Activated naive CD8-positive, alpha-beta T cell treated with anti-CD3 and anti-CD28 coated beads, Interleukin-2, amount 10 ng/mL, durations not matched to agents 7 days and 5 days (primary cell): ENCODE measurements around the gene NFIB. TPM values are rescaled to one million over a fixed set of nuclear protein-coding genes. Genes with fewer than 3 reads are reported as not detected.

Experiments
- ATAC-seq: fragments of 150-1000 bp; cut with Tn5 transposase; one replicate; pipeline ENCODE4 v1.10.0; 2021; ENCODE audit warnings: low read depth, moderate library complexity
- POLR2A ChIA-PET: fragments of 350-600 bp; sonication (Branson Sonifier 250); formaldehyde crosslinking; loops from one replicate; lab custom pipeline; 2021; ENCODE audit warnings: antibody characterized with exemption; lab: Charles Lee
- DNase-seq: peaks from one replicate; pipeline ENCODE4 v3.0.0; 2021
- H3K27ac Mint-ChIP-seq: one replicate; pipeline ENCODE4 v1.8.0; 2022; ENCODE audit warnings: mild to moderate bottlenecking, mixed read lengths
- H3K27me3 Mint-ChIP-seq: one replicate; pipeline ENCODE4 v1.8.0; 2022; ENCODE audit warnings: mild to moderate bottlenecking, moderate library complexity, mixed read lengths
- H3K36me3 Mint-ChIP-seq: one replicate; pipeline ENCODE4 v1.8.0; 2021; ENCODE audit warnings: mild to moderate bottlenecking, mixed read lengths
- H3K4me1 Mint-ChIP-seq: one replicate; pipeline ENCODE4 v1.8.0; 2021; ENCODE audit warnings: mixed read lengths
- H3K4me3 Mint-ChIP-seq: one replicate; pipeline ENCODE4 v1.8.0; 2022; ENCODE audit warnings: mild to moderate bottlenecking, moderate library complexity, mixed read lengths
- H3K9me3 Mint-ChIP-seq: one replicate; pipeline ENCODE4 v1.8.0; 2021; ENCODE audit warnings: mixed read lengths
- total RNA-seq, 2 experiments: library from RNA; stranded (reverse); gene quantifications; one replicate each; pipeline ENCODE4 v1.2.3, GENCODE V29; 2021

The NFIB gene
- total RNA-seq, 2 experiments from 2014 or later = not detected

DNA sequence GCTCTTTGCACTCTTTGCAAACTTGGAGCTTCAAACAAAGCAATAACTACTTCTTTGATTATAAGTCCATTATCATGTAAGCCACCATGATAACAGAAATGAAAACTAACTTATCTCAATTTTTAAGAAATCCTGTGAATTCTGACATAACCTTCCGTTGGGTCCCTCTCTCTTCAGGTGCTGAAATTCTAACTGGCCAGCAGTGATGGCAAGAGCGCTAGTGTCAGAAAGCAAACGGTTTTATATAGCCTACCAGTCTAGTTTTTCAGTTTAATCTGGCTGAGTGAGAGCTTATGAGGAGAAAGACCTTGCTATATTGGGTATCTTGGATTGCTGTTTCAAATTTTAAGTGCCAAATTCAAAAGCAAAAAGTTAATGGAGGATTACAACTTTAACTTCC, 13.4 kb downstream of the NFIB start:
- no peak for DNase-seq
- no peaks in the 10 kb centered on the region for H3K36me3 Mint-ChIP-seq
- no peak overlapping the region for H3K27ac Mint-ChIP-seq
- POLR2A ChIA-PET = no interaction called here
- H3K9me3 Mint-ChIP-seq = no peaks in the 10 kb centered on the region
- ATAC-seq = no peak
- peaks cover 19% of the 10 kb centered on the region for H3K27me3 Mint-ChIP-seq
- H3K4me3 Mint-ChIP-seq = no peak overlapping the region
- H3K4me1 Mint-ChIP-seq = no peaks in the 10 kb centered on the region

DNA sequence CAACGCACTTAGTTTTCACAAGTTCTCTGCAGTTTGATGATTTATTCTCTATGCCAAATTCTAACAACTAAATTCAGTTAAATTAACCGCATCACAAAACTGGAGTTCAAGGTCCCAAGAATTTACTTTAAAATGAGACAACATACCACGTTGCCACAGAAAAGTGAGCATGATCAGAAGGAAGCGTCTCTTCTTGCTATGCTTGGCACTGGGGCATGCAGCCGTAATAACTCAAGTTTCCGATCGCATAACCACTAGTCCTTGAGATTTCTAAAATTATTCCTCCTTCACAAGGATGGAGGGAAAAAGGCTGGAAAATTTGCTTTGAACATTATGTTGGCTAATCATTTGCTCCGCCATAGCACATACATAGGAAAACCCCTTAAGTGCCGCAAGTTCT, 13.9 kb downstream of the NFIB start:
- H3K27ac Mint-ChIP-seq = no peak overlapping the region
- DNase-seq = no peak
- no peak overlapping the region for H3K4me3 Mint-ChIP-seq
- H3K36me3 Mint-ChIP-seq = no peaks in the 10 kb centered on the region
- H3K4me1 Mint-ChIP-seq = no peaks in the 10 kb centered on the region
- ATAC-seq = no peak
- POLR2A ChIA-PET = no interaction called here
- H3K27me3 Mint-ChIP-seq = peaks cover 16% of the 10 kb centered on the region
- no peaks in the 10 kb centered on the region for H3K9me3 Mint-ChIP-seq

DNA sequence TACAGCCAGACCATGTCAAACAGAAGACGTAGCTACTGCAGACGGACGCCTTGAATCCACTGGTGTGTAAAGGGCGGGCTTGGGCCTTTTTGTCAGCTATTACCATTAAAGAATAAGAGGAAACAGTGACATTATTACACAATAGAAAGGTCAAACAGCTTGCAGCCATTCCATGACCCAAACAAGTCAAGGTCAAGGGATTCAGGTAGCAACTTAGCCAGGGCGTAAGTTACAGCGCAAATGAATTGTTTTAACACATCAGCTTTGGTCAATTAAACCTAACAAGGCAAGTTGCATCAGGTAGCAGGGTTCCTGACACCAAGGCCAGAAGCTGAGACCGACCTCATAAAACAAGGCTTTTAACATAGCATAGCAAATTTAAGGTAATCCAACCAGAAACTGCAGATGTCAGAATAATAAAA, 15.3 kb downstream of the NFIB start:
- H3K4me1 Mint-ChIP-seq = no peaks in the 10 kb centered on the region
- peaks cover 10% of the 10 kb centered on the region for H3K27me3 Mint-ChIP-seq
- H3K27ac Mint-ChIP-seq = no peak overlapping the region
- ATAC-seq = no peak
- no peak for DNase-seq
- POLR2A ChIA-PET = no interaction called here
- H3K9me3 Mint-ChIP-seq = no peaks in the 10 kb centered on the region
- H3K36me3 Mint-ChIP-seq = no peaks in the 10 kb centered on the region
- H3K4me3 Mint-ChIP-seq = no peak overlapping the region

GRCh38 chr9:14296495-14297113, 17.3 kb downstream of the NFIB start:
- DNase-seq = no peak
- Mint-ChIP-seq H3K4me3 (no peak overlapping the region), H3K4me1 (no peaks in the 10 kb centered on the region), H3K9me3 (no peaks in the 10 kb centered on the region), H3K36me3 (no peaks in the 10 kb centered on the region), H3K27ac (no peak overlapping the region), H3K27me3 (peaks cover 4% of the 10 kb centered on the region)
- no peak for ATAC-seq
- POLR2A ChIA-PET = no interaction called here

DNA sequence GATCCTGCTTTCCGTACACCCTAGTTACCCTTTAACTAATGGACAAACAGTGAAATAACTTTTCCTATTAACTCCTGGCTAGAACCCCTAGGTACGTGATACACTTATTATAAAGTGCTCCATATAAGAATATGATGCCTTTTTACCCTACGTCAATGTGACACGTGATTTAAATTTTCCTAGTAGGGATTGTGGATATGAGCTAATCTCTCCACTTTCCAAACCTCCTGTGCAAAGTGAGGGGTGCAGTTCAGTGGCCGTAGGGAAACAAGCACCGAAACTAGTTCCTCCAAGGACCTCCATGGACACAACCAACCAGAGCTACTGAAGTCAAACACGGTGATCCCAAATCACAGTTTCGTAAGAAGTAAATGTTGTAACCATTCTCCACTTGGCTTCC, 19.3 kb downstream of the NFIB start:
- ATAC-seq = no peak
- Mint-ChIP-seq H3K27ac (no peak overlapping the region), H3K36me3 (no peaks in the 10 kb centered on the region), H3K4me3 (no peak overlapping the region), H3K9me3 (no peaks in the 10 kb centered on the region), H3K27me3 (peaks cover 2% of the 10 kb centered on the region), H3K4me1 (no peaks in the 10 kb centered on the region)
- no peak for DNase-seq
- POLR2A ChIA-PET = no interaction called here

DNA sequence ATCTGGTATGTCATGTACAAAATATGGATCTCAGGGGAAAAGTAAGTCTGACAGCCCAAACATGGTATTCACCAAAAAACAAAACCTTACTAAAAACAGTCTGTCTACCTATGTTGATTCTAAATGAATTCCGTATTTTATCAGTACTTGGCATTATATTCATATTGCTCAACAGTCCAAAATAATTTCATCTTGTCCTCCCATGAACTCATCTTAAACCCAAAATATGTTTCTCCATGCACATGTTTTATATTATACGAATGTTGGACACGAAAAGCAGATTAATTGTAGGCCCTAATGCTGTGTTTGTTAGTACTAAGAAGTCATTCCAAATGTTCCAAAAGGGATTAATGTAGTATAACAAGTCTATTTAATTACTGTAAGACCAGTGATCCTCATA, 20.1 kb downstream of the NFIB start:
- no peak overlapping the region for H3K27ac Mint-ChIP-seq
- no peak for DNase-seq
- H3K4me1 Mint-ChIP-seq = no peaks in the 10 kb centered on the region
- POLR2A ChIA-PET = no interaction called here
- no peaks in the 10 kb centered on the region for H3K9me3 Mint-ChIP-seq
- no peak for ATAC-seq
- no peaks in the 10 kb centered on the region for H3K27me3 Mint-ChIP-seq
- H3K4me3 Mint-ChIP-seq = no peak overlapping the region
- no peaks in the 10 kb centered on the region for H3K36me3 Mint-ChIP-seq

GRCh38 chr9:14292181-14292739, 21.7 kb downstream of the NFIB start:
- Mint-ChIP-seq H3K27ac (no peak overlapping the region), H3K4me3 (no peak overlapping the region), H3K36me3 (no peaks in the 10 kb centered on the region), H3K4me1 (no peaks in the 10 kb centered on the region), H3K27me3 (no peaks in the 10 kb centered on the region), H3K9me3 (no peaks in the 10 kb centered on the region)
- ATAC-seq = no peak
- no peak for DNase-seq
- POLR2A ChIA-PET = no interaction called here

GRCh38 chr9:14289916-14290315, 24.0 kb downstream of the NFIB start:
- POLR2A ChIA-PET = no interaction called here
- Mint-ChIP-seq H3K36me3 (no peaks in the 10 kb centered on the region), H3K27ac (no peak overlapping the region), H3K9me3 (no peaks in the 10 kb centered on the region), H3K27me3 (no peaks in the 10 kb centered on the region), H3K4me1 (no peaks in the 10 kb centered on the region), H3K4me3 (no peak overlapping the region)
- no peak for ATAC-seq
- no peak for DNase-seq

DNA sequence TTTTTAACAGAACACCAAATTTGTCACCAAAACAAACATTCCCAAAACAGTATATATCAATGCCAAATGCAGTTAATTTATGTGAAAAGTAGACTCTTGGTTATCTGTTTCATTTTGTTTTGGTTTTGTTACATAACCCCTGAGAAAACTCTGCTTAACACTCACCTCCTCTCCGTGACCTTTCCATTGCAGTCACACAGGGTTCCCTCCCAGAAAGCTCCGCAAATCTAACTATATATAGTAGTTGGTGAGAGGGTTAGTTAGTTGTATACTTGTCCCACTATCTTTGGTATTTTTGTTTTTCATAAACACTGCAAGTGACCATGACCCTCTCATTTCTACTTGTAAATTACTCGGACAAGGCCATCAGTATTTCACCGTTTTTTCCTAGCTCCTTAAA, 25.5 kb downstream of the NFIB start:
- Mint-ChIP-seq H3K27ac (no peak overlapping the region), H3K4me1 (no peaks in the 10 kb centered on the region), H3K36me3 (no peaks in the 10 kb centered on the region), H3K4me3 (no peak overlapping the region), H3K27me3 (no peaks in the 10 kb centered on the region), H3K9me3 (no peaks in the 10 kb centered on the region)
- ATAC-seq (no peak), DNase-seq (no peak)
- POLR2A ChIA-PET = no interaction called here

DNA sequence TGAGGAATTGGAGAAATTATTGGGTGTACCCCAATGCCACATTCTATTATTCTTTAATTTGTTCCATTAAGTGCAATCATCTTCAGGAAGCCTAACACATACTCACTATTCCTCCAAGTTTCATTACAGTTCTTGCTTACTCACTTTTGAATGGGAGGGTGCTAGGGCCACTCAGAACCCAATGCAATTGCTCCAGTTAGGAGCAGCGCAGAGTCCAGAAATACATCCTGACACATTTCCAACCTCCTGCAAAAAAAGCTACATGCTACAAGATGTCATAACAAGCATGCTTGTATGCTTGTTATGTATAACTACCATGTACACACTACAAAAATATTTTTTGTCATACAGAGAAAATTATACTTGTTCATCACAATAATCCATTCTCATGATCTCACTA, 27.8 kb downstream of the NFIB start:
- ATAC-seq (no peak), DNase-seq (no peak)
- Mint-ChIP-seq H3K9me3 (no peaks in the 10 kb centered on the region), H3K27me3 (no peaks in the 10 kb centered on the region), H3K4me1 (no peaks in the 10 kb centered on the region), H3K27ac (no peak overlapping the region), H3K36me3 (no peaks in the 10 kb centered on the region), H3K4me3 (no peak overlapping the region)
- POLR2A ChIA-PET = no interaction called here

GRCh38 chr9:14283276-14283675, 30.7 kb downstream of the NFIB start:
- ATAC-seq = no peak
- H3K4me1 Mint-ChIP-seq = no peaks in the 10 kb centered on the region
- H3K9me3 Mint-ChIP-seq = no peaks in the 10 kb centered on the region
- no peak overlapping the region for H3K4me3 Mint-ChIP-seq
- DNase-seq = no peak
- H3K27ac Mint-ChIP-seq = no peak overlapping the region
- H3K36me3 Mint-ChIP-seq = no peaks in the 10 kb centered on the region
- POLR2A ChIA-PET = no interaction called here
- no peaks in the 10 kb centered on the region for H3K27me3 Mint-ChIP-seq

DNA sequence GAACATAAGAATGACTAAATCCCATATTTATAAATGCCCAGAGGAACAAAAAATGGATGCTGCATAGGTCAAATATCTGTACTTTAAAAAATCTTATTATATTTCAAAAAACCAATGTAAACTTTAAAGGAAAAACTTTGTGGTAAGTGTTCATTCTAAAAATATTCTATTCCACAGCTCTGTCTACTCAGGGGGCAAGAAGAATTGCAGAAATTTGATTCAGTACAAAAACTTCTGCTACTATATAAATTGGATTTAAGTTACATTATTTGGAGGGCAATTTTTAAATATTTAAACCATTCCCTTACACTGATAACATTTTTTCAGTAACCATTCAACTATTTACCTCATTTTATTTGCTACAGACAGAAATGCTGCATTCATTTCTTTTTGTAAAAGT, 32.1 kb downstream of the NFIB start:
- Mint-ChIP-seq H3K4me1 (no peaks in the 10 kb centered on the region), H3K27me3 (no peaks in the 10 kb centered on the region), H3K36me3 (no peaks in the 10 kb centered on the region), H3K4me3 (no peak overlapping the region), H3K9me3 (no peaks in the 10 kb centered on the region), H3K27ac (no peak overlapping the region)
- POLR2A ChIA-PET = no interaction called here
- DNase-seq (no peak), ATAC-seq (no peak)

GRCh38 chr9:14281136-14281795, 32.7 kb downstream of the NFIB start:
- Mint-ChIP-seq H3K4me3 (no peak overlapping the region), H3K9me3 (no peaks in the 10 kb centered on the region), H3K4me1 (no peaks in the 10 kb centered on the region), H3K36me3 (no peaks in the 10 kb centered on the region), H3K27me3 (no peaks in the 10 kb centered on the region), H3K27ac (no peak overlapping the region)
- ATAC-seq (no peak), DNase-seq (no peak)
- POLR2A ChIA-PET = interaction anchor here (0.6 kb wide), 1 partner anchor 61 kb away, joined by 3 read pairs; no protein-coding TSS in a partner anchor

- H3K27me3 Mint-ChIP-seq = peaks cover 2% of the 10 kb centered on the region
- H3K27ac Mint-ChIP-seq = no peak overlapping the region
- H3K36me3 Mint-ChIP-seq = no peaks in the 10 kb centered on the region
- H3K4me1 Mint-ChIP-seq = no peaks in the 10 kb centered on the region
- H3K9me3 Mint-ChIP-seq = no peaks in the 10 kb centered on the region
- POLR2A ChIA-PET = no interaction called here
- H3K4me3 Mint-ChIP-seq = no peak overlapping the region
- no peak for DNase-seq
- ATAC-seq = no peak
Measured at GRCh38 chr9:14279671-14280070, 34.3 kb downstream of the NFIB start.
